ENCODE data around the gene THAP11.

DNA sequence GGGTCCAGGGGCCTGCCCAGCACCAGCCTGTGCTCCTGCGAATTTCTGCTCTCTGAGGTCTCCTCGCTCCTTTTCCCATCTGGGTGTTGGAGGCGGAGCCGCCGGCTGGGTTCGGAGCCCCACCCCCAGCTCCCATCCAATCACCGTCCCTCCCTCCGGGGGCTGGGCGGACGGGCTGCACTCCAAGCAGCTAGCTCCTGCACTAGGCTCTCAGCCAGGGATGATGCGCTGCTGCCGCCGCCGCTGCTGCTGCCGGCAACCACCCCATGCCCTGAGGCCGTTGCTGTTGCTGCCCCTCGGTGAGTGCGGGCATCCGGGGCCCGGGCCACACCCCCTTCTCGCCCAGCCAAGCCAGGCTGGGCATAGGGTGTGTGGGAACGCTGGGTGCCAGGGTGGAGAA is 42.6 kb downstream of the THAP11 start, which contains the start of gene NRN1L:
- TF ChIP-seq POLR2A (IDR thresholded peaks at IDR 0.05; ENCODE audit: low read depth, low read length), result no peak
- no peak for TF ChIP-seq TAF1 (IDR thresholded peaks at IDR 0.05; ENCODE audit: borderline replicate concordance, low read depth, low read length)
- TF ChIP-seq POLR2AphosphoS5 (IDR thresholded peaks at IDR 0.05; ENCODE audit: low read depth, low read length), result no peak
